ENCODE results near the gene C11orf52. TPM values are rescaled to one million over a fixed set of nuclear protein-coding genes. Genes with fewer than 3 reads are reported as not detected.

The C11orf52 gene
- total RNA-seq, 1 experiment from 2014 or later, result not detected

GRCh38 chr11:111945198-111945597 lies 26.5 kb downstream of the C11orf52 start:
- Histone ChIP-seq H4K20me1 (ENCODE audit: insufficient read depth, low read depth, low read length) (no peaks in the 10 kb centered on the region), H3K4me1 (ENCODE audit: low read length) (peaks cover 7% of the 10 kb centered on the region), H3K36me3 (ENCODE audit: insufficient read depth, low read length) (no peaks in the 10 kb centered on the region), H2AFZ (ENCODE audit: low read length) (no peak overlapping the region), H3K9me3 (ENCODE audit: low read length) (no peaks in the 10 kb centered on the region), H3K9me2 (replicated peaks; ENCODE audit: insufficient read depth, low read length) (no peaks in the 10 kb centered on the region), H3K9ac (ENCODE audit: low read length) (no peak overlapping the region), H3K4me3 (ENCODE audit: low read length) (no peak overlapping the region), H3K27me3 (ENCODE audit: low read length) (no peaks in the 10 kb centered on the region), H3K79me2 (ENCODE audit: low read length) (no peaks in the 10 kb centered on the region), H3K27ac (ENCODE audit: low read length) (no peak overlapping the region), H3K4me2 (ENCODE audit: low read depth, low read length, poor library complexity, severe bottlenecking) (no peak overlapping the region)
- DNase-seq, result no peak

GRCh38 chr11:111946499-111946898 lies 27.8 kb downstream of the C11orf52 start:
- H3K79me2 ChIP-seq (ENCODE audit: low read length), result no peaks in the 10 kb centered on the region
- H3K27me3 ChIP-seq (ENCODE audit: low read length), result no peaks in the 10 kb centered on the region
- no peak overlapping the region for H3K27ac ChIP-seq (ENCODE audit: low read length)
- DNase-seq, result no peak
- H2AFZ ChIP-seq (ENCODE audit: low read length), result no peak overlapping the region
- H3K4me1 ChIP-seq (ENCODE audit: low read length), result peaks cover 7% of the 10 kb centered on the region
- no peak overlapping the region for H3K4me2 ChIP-seq (ENCODE audit: low read depth, low read length, poor library complexity, severe bottlenecking)
- no peak overlapping the region for H3K9ac ChIP-seq (ENCODE audit: low read length)
- no peaks in the 10 kb centered on the region for H3K36me3 ChIP-seq (ENCODE audit: insufficient read depth, low read length)
- H3K9me2 ChIP-seq (replicated peaks; ENCODE audit: insufficient read depth, low read length), result no peaks in the 10 kb centered on the region
- no peaks in the 10 kb centered on the region for H3K9me3 ChIP-seq (ENCODE audit: low read length)
- H3K4me3 ChIP-seq (ENCODE audit: low read length), result no peak overlapping the region
- no peaks in the 10 kb centered on the region for H4K20me1 ChIP-seq (ENCODE audit: insufficient read depth, low read depth, low read length)

- no peak overlapping the region for H3K4me2 ChIP-seq (ENCODE audit: low read depth, low read length, poor library complexity, severe bottlenecking)
Observed at GRCh38 chr11:111947143-111947542, 28.4 kb downstream of the C11orf52 start.

GRCh38 chr11:111949519-111950426 lies 31.1 kb downstream of the C11orf52 start:
- no peaks in the 10 kb centered on the region for H3K36me3 ChIP-seq (ENCODE audit: insufficient read depth, low read length)
- no peak overlapping the region for H3K27ac ChIP-seq (ENCODE audit: low read length)
- H3K9me2 ChIP-seq (replicated peaks; ENCODE audit: insufficient read depth, low read length), result no peaks in the 10 kb centered on the region
- H3K4me3 ChIP-seq (ENCODE audit: low read length), result no peak overlapping the region
- no peaks in the 10 kb centered on the region for H3K79me2 ChIP-seq (ENCODE audit: low read length)
- peaks cover 7% of the 10 kb centered on the region for H3K4me1 ChIP-seq (ENCODE audit: low read length)
- no peak overlapping the region for H2AFZ ChIP-seq (ENCODE audit: low read length)
- no peaks in the 10 kb centered on the region for H3K9me3 ChIP-seq (ENCODE audit: low read length)
- DNase-seq, result no peak
- H4K20me1 ChIP-seq (ENCODE audit: insufficient read depth, low read depth, low read length), result no peaks in the 10 kb centered on the region
- no peak overlapping the region for H3K4me2 ChIP-seq (ENCODE audit: low read depth, low read length, poor library complexity, severe bottlenecking)
- H3K9ac ChIP-seq (ENCODE audit: low read length), result no peak overlapping the region
- no peaks in the 10 kb centered on the region for H3K27me3 ChIP-seq (ENCODE audit: low read length)

More at GRCh38 chr11:111947143-111947542, 28.4 kb downstream of the C11orf52 start:
- Histone ChIP-seq H3K4me1 (ENCODE audit: low read length) (peaks cover 7% of the 10 kb centered on the region), H3K9ac (ENCODE audit: low read length) (no peak overlapping the region), H4K20me1 (ENCODE audit: insufficient read depth, low read depth, low read length) (no peaks in the 10 kb centered on the region), H3K4me3 (ENCODE audit: low read length) (no peak overlapping the region), H3K27ac (ENCODE audit: low read length) (no peak overlapping the region), H2AFZ (ENCODE audit: low read length) (no peak overlapping the region), H3K79me2 (ENCODE audit: low read length) (no peaks in the 10 kb centered on the region), H3K36me3 (ENCODE audit: insufficient read depth, low read length) (no peaks in the 10 kb centered on the region), H3K9me3 (ENCODE audit: low read length) (no peaks in the 10 kb centered on the region), H3K27me3 (ENCODE audit: low read length) (no peaks in the 10 kb centered on the region), H3K9me2 (replicated peaks; ENCODE audit: insufficient read depth, low read length) (no peaks in the 10 kb centered on the region)
- no peak for DNase-seq

GRCh38 chr11:111951565-111951964 lies 32.9 kb downstream of the C11orf52 start:
- Histone ChIP-seq H3K79me2 (ENCODE audit: low read length) (no peaks in the 10 kb centered on the region), H4K20me1 (ENCODE audit: insufficient read depth, low read depth, low read length) (no peaks in the 10 kb centered on the region), H3K36me3 (ENCODE audit: insufficient read depth, low read length) (no peaks in the 10 kb centered on the region), H3K9me3 (ENCODE audit: low read length) (no peaks in the 10 kb centered on the region), H3K4me1 (ENCODE audit: low read length) (peaks cover 6% of the 10 kb centered on the region), H3K27ac (ENCODE audit: low read length) (no peak overlapping the region), H3K9me2 (replicated peaks; ENCODE audit: insufficient read depth, low read length) (no peaks in the 10 kb centered on the region), H3K9ac (ENCODE audit: low read length) (no peak overlapping the region), H3K4me3 (ENCODE audit: low read length) (no peak overlapping the region), H3K4me2 (ENCODE audit: low read depth, low read length, poor library complexity, severe bottlenecking) (no peak overlapping the region), H2AFZ (ENCODE audit: low read length) (no peak overlapping the region), H3K27me3 (ENCODE audit: low read length) (no peaks in the 10 kb centered on the region)
- DNase-seq, result no peak

GRCh38 chr11:111954154-111954553 lies 35.4 kb downstream of the C11orf52 start:
- no peaks in the 10 kb centered on the region for H3K9me2 ChIP-seq (replicated peaks; ENCODE audit: insufficient read depth, low read length)
- H2AFZ ChIP-seq (ENCODE audit: low read length), result no peak overlapping the region
- no peaks in the 10 kb centered on the region for H3K79me2 ChIP-seq (ENCODE audit: low read length)
- no peaks in the 10 kb centered on the region for H3K27me3 ChIP-seq (ENCODE audit: low read length)
- no peak for DNase-seq
- H3K4me1 ChIP-seq (ENCODE audit: low read length), result no peaks in the 10 kb centered on the region
- no peaks in the 10 kb centered on the region for H4K20me1 ChIP-seq (ENCODE audit: insufficient read depth, low read depth, low read length)
- no peak overlapping the region for H3K9ac ChIP-seq (ENCODE audit: low read length)
- no peak overlapping the region for H3K4me2 ChIP-seq (ENCODE audit: low read depth, low read length, poor library complexity, severe bottlenecking)
- H3K9me3 ChIP-seq (ENCODE audit: low read length), result no peaks in the 10 kb centered on the region
- no peaks in the 10 kb centered on the region for H3K36me3 ChIP-seq (ENCODE audit: insufficient read depth, low read length)
- no peak overlapping the region for H3K4me3 ChIP-seq (ENCODE audit: low read length)
- no peak overlapping the region for H3K27ac ChIP-seq (ENCODE audit: low read length)

- no peaks in the 10 kb centered on the region for H3K79me2 ChIP-seq (ENCODE audit: low read length)
- no peak overlapping the region for H3K4me3 ChIP-seq (ENCODE audit: low read length)
- H3K27me3 ChIP-seq (ENCODE audit: low read length), result no peaks in the 10 kb centered on the region
- no peak overlapping the region for H3K27ac ChIP-seq (ENCODE audit: low read length)
- no peaks in the 10 kb centered on the region for H3K4me1 ChIP-seq (ENCODE audit: low read length)
- no peak overlapping the region for H3K9ac ChIP-seq (ENCODE audit: low read length)
- DNase-seq, result no peak
- no peak overlapping the region for H3K4me2 ChIP-seq (ENCODE audit: low read depth, low read length, poor library complexity, severe bottlenecking)
- no peaks in the 10 kb centered on the region for H4K20me1 ChIP-seq (ENCODE audit: insufficient read depth, low read depth, low read length)
- H2AFZ ChIP-seq (ENCODE audit: low read length), result no peak overlapping the region
- H3K9me3 ChIP-seq (ENCODE audit: low read length), result no peaks in the 10 kb centered on the region
- H3K36me3 ChIP-seq (ENCODE audit: insufficient read depth, low read length), result no peaks in the 10 kb centered on the region
- H3K9me2 ChIP-seq (replicated peaks; ENCODE audit: insufficient read depth, low read length), result no peaks in the 10 kb centered on the region
Observed at GRCh38 chr11:111957663-111958444, 39.1 kb downstream of the C11orf52 start.

GRCh38 chr11:111960916-111961315 lies 42.2 kb downstream of the C11orf52 start:
- H3K4me1 ChIP-seq (ENCODE audit: low read length), result no peaks in the 10 kb centered on the region
- H3K9ac ChIP-seq (ENCODE audit: low read length), result no peak overlapping the region
- no peak overlapping the region for H3K4me3 ChIP-seq (ENCODE audit: low read length)
- no peak overlapping the region for H3K4me2 ChIP-seq (ENCODE audit: low read depth, low read length, poor library complexity, severe bottlenecking)
- no peaks in the 10 kb centered on the region for H4K20me1 ChIP-seq (ENCODE audit: insufficient read depth, low read depth, low read length)
- no peak overlapping the region for H2AFZ ChIP-seq (ENCODE audit: low read length)
- H3K9me2 ChIP-seq (replicated peaks; ENCODE audit: insufficient read depth, low read length), result no peaks in the 10 kb centered on the region
- no peak overlapping the region for H3K27ac ChIP-seq (ENCODE audit: low read length)
- DNase-seq, result no peak
- H3K79me2 ChIP-seq (ENCODE audit: low read length), result no peaks in the 10 kb centered on the region
- H3K27me3 ChIP-seq (ENCODE audit: low read length), result no peaks in the 10 kb centered on the region
- H3K36me3 ChIP-seq (ENCODE audit: insufficient read depth, low read length), result no peaks in the 10 kb centered on the region
- no peaks in the 10 kb centered on the region for H3K9me3 ChIP-seq (ENCODE audit: low read length)
